ENCODE data around the gene MSRB1.
"Not testable (repeated sequence)": the region's sequence is repeated elsewhere in the genome, so short reads cannot be mapped to it uniquely, and the experiment has no call there.

GRCh38 chr16:1939833-1940232 lies 3.2 kb downstream of the MSRB1 start:
- TF ChIP-seq, protein P1, sequence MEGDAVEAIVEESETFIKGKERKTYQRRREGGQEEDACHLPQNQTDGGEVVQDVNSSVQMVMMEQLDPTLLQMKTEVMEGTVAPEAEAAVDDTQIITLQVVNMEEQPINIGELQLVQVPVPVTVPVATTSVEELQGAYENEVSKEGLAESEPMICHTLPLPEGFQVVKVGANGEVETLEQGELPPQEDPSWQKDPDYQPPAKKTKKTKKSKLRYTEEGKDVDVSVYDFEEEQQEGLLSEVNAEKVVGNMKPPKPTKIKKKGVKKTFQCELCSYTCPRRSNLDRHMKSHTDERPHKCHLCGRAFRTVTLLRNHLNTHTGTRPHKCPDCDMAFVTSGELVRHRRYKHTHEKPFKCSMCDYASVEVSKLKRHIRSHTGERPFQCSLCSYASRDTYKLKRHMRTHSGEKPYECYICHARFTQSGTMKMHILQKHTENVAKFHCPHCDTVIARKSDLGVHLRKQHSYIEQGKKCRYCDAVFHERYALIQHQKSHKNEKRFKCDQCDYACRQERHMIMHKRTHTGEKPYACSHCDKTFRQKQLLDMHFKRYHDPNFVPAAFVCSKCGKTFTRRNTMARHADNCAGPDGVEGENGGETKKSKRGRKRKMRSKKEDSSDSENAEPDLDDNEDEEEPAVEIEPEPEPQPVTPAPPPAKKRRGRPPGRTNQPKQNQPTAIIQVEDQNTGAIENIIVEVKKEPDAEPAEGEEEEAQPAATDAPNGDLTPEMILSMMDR (IDR thresholded peaks at IDR 0.05): not testable (repeated sequence)
- not testable (repeated sequence) for TF ChIP-seq EP300 (IDR thresholded peaks at IDR 0.05)

Data from sigmoid colon (tissue), 4 donors.